Measurements from ENCODE around the gene RYR3. TPM values are rescaled to one million over a fixed set of nuclear protein-coding genes. Genes with fewer than 3 reads are reported as not detected.
"Not testable (repeated sequence)": the region's sequence is repeated elsewhere in the genome, so short reads cannot be mapped to it uniquely, and the experiment has no call there.

The RYR3 gene
- total RNA-seq, 2 experiments from 2014 or later: 0.06 to 0.32 TPM

GRCh38 chr15:33587773-33588172 lies 277.0 kb downstream of the RYR3 start:
- Histone ChIP-seq H3K9me3 (ENCODE audit: low read length) (no peaks in the 10 kb centered on the region), H3K4me2 (ENCODE audit: low read length) (no peak overlapping the region), H3K79me2 (ENCODE audit: insufficient read depth, low read depth, low read length) (no peaks in the 10 kb centered on the region), H3K9me2 (ENCODE audit: insufficient read depth, low read length) (no peaks in the 10 kb centered on the region), H4K20me1 (ENCODE audit: insufficient read depth, low read length) (no peaks in the 10 kb centered on the region), H3K4me3 (ENCODE audit: low read depth, low read length, poor library complexity, severe bottlenecking) (no peak overlapping the region), H2AFZ (ENCODE audit: low read length) (no peak overlapping the region), H3K27ac (ENCODE audit: low read depth, low read length, poor library complexity, severe bottlenecking) (no peak overlapping the region), H3K4me1 (ENCODE audit: insufficient read depth, low read length, poor library complexity, severe bottlenecking) (no peaks in the 10 kb centered on the region), H3K36me3 (ENCODE audit: insufficient read depth, low read length) (no peaks in the 10 kb centered on the region)
- POLR2A ChIA-PET: no interaction called here
- no TSS peak for BruUV-seq (replicated peaks)
- CTCF ChIA-PET (ENCODE audit: unreplicated experiment): no interaction called here
- DNase-seq (ENCODE audit: low spot score): no peak
- intact Hi-C loops (cut with micrococcal nuclease; ENCODE audit: unreplicated experiment): no loop called here
- TF ChIP-seq, protein P1, sequence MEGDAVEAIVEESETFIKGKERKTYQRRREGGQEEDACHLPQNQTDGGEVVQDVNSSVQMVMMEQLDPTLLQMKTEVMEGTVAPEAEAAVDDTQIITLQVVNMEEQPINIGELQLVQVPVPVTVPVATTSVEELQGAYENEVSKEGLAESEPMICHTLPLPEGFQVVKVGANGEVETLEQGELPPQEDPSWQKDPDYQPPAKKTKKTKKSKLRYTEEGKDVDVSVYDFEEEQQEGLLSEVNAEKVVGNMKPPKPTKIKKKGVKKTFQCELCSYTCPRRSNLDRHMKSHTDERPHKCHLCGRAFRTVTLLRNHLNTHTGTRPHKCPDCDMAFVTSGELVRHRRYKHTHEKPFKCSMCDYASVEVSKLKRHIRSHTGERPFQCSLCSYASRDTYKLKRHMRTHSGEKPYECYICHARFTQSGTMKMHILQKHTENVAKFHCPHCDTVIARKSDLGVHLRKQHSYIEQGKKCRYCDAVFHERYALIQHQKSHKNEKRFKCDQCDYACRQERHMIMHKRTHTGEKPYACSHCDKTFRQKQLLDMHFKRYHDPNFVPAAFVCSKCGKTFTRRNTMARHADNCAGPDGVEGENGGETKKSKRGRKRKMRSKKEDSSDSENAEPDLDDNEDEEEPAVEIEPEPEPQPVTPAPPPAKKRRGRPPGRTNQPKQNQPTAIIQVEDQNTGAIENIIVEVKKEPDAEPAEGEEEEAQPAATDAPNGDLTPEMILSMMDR (conservative IDR thresholded peaks at IDR 0.05; ENCODE audit: low read length): no peak
- TF ChIP-seq EZH2phosphoT487 (IDR thresholded peaks at IDR 0.05; ENCODE audit: borderline replicate concordance, low read depth, low read length): no peak

GRCh38 chr15:33592864-33593263 lies 282.1 kb downstream of the RYR3 start:
- H3K9me3 ChIP-seq (ENCODE audit: low read length): no peaks in the 10 kb centered on the region
- H3K27ac ChIP-seq (ENCODE audit: low read depth, low read length, poor library complexity, severe bottlenecking): no peak overlapping the region
- H3K9me2 ChIP-seq (ENCODE audit: insufficient read depth, low read length): no peaks in the 10 kb centered on the region
- no peak overlapping the region for H2AFZ ChIP-seq (ENCODE audit: low read length)
- no peaks in the 10 kb centered on the region for H3K36me3 ChIP-seq (ENCODE audit: insufficient read depth, low read length)
- H3K79me2 ChIP-seq (ENCODE audit: insufficient read depth, low read depth, low read length): no peaks in the 10 kb centered on the region
- H4K20me1 ChIP-seq (ENCODE audit: insufficient read depth, low read length): no peaks in the 10 kb centered on the region
- no peaks in the 10 kb centered on the region for H3K4me1 ChIP-seq (ENCODE audit: insufficient read depth, low read length, poor library complexity, severe bottlenecking)
- no peak overlapping the region for H3K4me2 ChIP-seq (ENCODE audit: low read length)
- ChIA-PET CTCF (ENCODE audit: unreplicated experiment) (no interaction called here), POLR2A (no interaction called here)
- H3K4me3 ChIP-seq (ENCODE audit: low read depth, low read length, poor library complexity, severe bottlenecking): no peak overlapping the region
- intact Hi-C loops (cut with micrococcal nuclease; ENCODE audit: unreplicated experiment): loop anchor here (10.0 kb wide), 1 partner anchor 288 kb away; no protein-coding TSS in a partner anchor
- no TSS peak for BruUV-seq (replicated peaks)
- DNase-seq (ENCODE audit: low spot score): no peak
- TF ChIP-seq, protein P1 (conservative IDR thresholded peaks at IDR 0.05; ENCODE audit: low read length): no peak
- TF ChIP-seq EZH2phosphoT487 (IDR thresholded peaks at IDR 0.05; ENCODE audit: borderline replicate concordance, low read depth, low read length): no peak

DNA sequence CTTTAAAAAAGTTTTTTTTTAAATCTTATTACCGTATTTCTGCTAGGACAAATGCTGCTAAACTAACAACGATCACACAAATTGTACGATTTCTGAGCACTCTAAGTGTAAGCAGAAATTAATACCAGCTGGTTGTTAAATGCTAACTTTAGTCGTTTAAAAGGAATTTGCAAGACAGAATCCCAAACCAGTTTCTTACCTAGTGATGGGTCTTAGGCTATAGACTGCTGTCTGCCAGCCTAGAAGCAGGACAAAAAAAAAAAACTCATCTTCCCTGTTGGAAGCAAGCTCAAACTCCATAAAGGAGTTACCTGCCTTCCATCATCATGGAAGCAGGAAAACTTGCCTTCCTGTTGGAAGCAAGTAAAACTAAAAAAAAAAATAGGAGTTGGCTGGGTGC lies 287.6 kb downstream of the RYR3 start:
- BruUV-seq (replicated peaks); H3K9me2 ChIP-seq (ENCODE audit: insufficient read depth, low read length); H3K27ac ChIP-seq (ENCODE audit: low read depth, low read length, poor library complexity, severe bottlenecking); H3K4me3 ChIP-seq (ENCODE audit: low read depth, low read length, poor library complexity, severe bottlenecking); DNase-seq (ENCODE audit: low spot score); H3K79me2 ChIP-seq (ENCODE audit: insufficient read depth, low read depth, low read length); CTCF ChIA-PET (ENCODE audit: unreplicated experiment); H3K36me3 ChIP-seq (ENCODE audit: insufficient read depth, low read length); H2AFZ ChIP-seq (ENCODE audit: low read length); H3K4me1 ChIP-seq (ENCODE audit: insufficient read depth, low read length, poor library complexity, severe bottlenecking); H4K20me1 ChIP-seq (ENCODE audit: insufficient read depth, low read length); H3K9me3 ChIP-seq (ENCODE audit: low read length); H3K4me2 ChIP-seq (ENCODE audit: low read length): not testable (repeated sequence)
- intact Hi-C loops (cut with micrococcal nuclease; ENCODE audit: unreplicated experiment): loop anchor here (10.0 kb wide), 1 partner anchor 294 kb away; no protein-coding TSS in a partner anchor
- POLR2A ChIA-PET: interaction anchor here (0.9 kb wide), 1 partner anchor 314 kb away, joined by 4 read pairs; no protein-coding TSS in a partner anchor

Measured in OCI-LY7 (cell line).